ENCODE results near the gene EFHC1.
A peak's percentile ranks its signal among the peaks of the same experiment; 100 is the strongest.

EFHC1 gene

DNA sequence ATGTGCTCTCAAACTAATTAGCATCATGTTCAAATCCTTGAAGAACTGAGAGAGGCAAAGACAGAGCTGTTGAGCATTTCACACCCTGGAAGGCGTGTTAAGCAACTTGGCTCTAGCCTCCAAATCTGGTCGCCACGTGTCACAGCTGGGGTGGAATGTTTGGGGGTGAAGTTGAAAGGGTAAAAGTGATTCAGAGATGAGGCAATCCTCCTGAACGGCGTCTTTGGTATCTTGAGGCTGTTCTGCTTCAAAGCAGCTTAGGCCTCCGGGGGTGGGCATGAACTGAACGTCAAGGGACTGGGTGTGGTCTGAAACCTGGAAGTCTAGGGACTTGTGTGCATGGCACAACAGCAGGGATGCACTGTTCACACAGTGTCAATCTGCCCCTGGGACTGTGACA, 94.4 kb downstream of the EFHC1 start:
- DNase-seq = no peak
- Histone ChIP-seq H3K36me3 (replicated peaks; ENCODE audit: insufficient read depth, low read length) (peaks cover 50% of the 10 kb centered on the region), H3K27me3 (replicated peaks; ENCODE audit: insufficient read depth, low read length) (no peaks in the 10 kb centered on the region), H3K9ac (ENCODE audit: low read length) (no peak overlapping the region), H3K4me3 (ENCODE audit: low read length) (no peak overlapping the region), H3K9me3 (replicated peaks; ENCODE audit: insufficient read depth, low read length) (no peaks in the 10 kb centered on the region), H3F3A (ENCODE audit: insufficient read depth, low read length) (peaks cover 11% of the 10 kb centered on the region; the same call in 1 of the 2 replicates), H3K79me2 (ENCODE audit: low read length) (peaks cover 97% of the 10 kb centered on the region), H3K27ac (ENCODE audit: low read length) (no peak overlapping the region), H4K20me1 (ENCODE audit: insufficient read depth, low read length) (no peaks in the 10 kb centered on the region), H3K4me2 (ENCODE audit: low read depth, low read length) (no peak overlapping the region), H3K9me2 (replicated peaks; ENCODE audit: insufficient read depth, low read length) (no peaks in the 10 kb centered on the region), H3K4me1 (ENCODE audit: low read length) (peaks cover 17% of the 10 kb centered on the region), H2AFZ (ENCODE audit: low read length) (no peak overlapping the region)
- TF ChIP-seq, protein P1, sequence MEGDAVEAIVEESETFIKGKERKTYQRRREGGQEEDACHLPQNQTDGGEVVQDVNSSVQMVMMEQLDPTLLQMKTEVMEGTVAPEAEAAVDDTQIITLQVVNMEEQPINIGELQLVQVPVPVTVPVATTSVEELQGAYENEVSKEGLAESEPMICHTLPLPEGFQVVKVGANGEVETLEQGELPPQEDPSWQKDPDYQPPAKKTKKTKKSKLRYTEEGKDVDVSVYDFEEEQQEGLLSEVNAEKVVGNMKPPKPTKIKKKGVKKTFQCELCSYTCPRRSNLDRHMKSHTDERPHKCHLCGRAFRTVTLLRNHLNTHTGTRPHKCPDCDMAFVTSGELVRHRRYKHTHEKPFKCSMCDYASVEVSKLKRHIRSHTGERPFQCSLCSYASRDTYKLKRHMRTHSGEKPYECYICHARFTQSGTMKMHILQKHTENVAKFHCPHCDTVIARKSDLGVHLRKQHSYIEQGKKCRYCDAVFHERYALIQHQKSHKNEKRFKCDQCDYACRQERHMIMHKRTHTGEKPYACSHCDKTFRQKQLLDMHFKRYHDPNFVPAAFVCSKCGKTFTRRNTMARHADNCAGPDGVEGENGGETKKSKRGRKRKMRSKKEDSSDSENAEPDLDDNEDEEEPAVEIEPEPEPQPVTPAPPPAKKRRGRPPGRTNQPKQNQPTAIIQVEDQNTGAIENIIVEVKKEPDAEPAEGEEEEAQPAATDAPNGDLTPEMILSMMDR (IDR thresholded peaks at IDR 0.05; ENCODE audit: low read length) = no peak
- TF ChIP-seq EZH2 (optimal IDR thresholded peaks at IDR 0.05; ENCODE audit: low read depth, low read length) (no peak), EZH2phosphoT487 (IDR thresholded peaks at IDR 0.05; ENCODE audit: low read length) (no peak)

GRCh38 chr6:52515219-52515960, 95.2 kb downstream of the EFHC1 start:
- Histone ChIP-seq H3K36me3 (replicated peaks; ENCODE audit: insufficient read depth, low read length) (peaks cover 47% of the 10 kb centered on the region), H3K27ac (ENCODE audit: low read length) (no peak overlapping the region), H4K20me1 (ENCODE audit: insufficient read depth, low read length) (no peaks in the 10 kb centered on the region), H3K9ac (ENCODE audit: low read length) (no peak overlapping the region), H3K27me3 (replicated peaks; ENCODE audit: insufficient read depth, low read length) (no peaks in the 10 kb centered on the region), H2AFZ (ENCODE audit: low read length) (no peak overlapping the region), H3K79me2 (ENCODE audit: low read length) (peaks cover 97% of the 10 kb centered on the region), H3K9me3 (replicated peaks; ENCODE audit: insufficient read depth, low read length) (no peaks in the 10 kb centered on the region), H3K4me1 (ENCODE audit: low read length) (peaks cover 26% of the 10 kb centered on the region), H3K4me3 (ENCODE audit: low read length) (no peak overlapping the region), H3F3A (ENCODE audit: insufficient read depth, low read length) (peaks cover 11% of the 10 kb centered on the region; the same call in 1 of the 2 replicates), H3K9me2 (replicated peaks; ENCODE audit: insufficient read depth, low read length) (no peaks in the 10 kb centered on the region), H3K4me2 (ENCODE audit: low read depth, low read length) (no peak overlapping the region)
- no peak for DNase-seq
- TF ChIP-seq, protein P1 (IDR thresholded peaks at IDR 0.05; ENCODE audit: low read length) = no peak
- TF ChIP-seq EZH2 (optimal IDR thresholded peaks at IDR 0.05; ENCODE audit: low read depth, low read length) (no peak), EZH2phosphoT487 (IDR thresholded peaks at IDR 0.05; ENCODE audit: low read length) (no peak)

- peaks cover 26% of the 10 kb centered on the region for H3K4me1 ChIP-seq (ENCODE audit: low read length)
Measured at GRCh38 chr6:52516269-52516668, 96.1 kb downstream of the EFHC1 start.

More at GRCh38 chr6:52516269-52516668, 96.1 kb downstream of the EFHC1 start:
- peaks cover 100% of the 10 kb centered on the region for H3K79me2 ChIP-seq (ENCODE audit: low read length)
- H3F3A ChIP-seq (ENCODE audit: insufficient read depth, low read length) = peaks cover 11% of the 10 kb centered on the region; the same call in 1 of the 2 replicates
- peak overlapping the region; percentile 12; the same call in 1 of the 2 replicates for H3K27ac ChIP-seq (ENCODE audit: low read length)
- no peak overlapping the region for H2AFZ ChIP-seq (ENCODE audit: low read length)
- H3K4me2 ChIP-seq (ENCODE audit: low read depth, low read length) = no peak overlapping the region
- H3K9me3 ChIP-seq (replicated peaks; ENCODE audit: insufficient read depth, low read length) = no peaks in the 10 kb centered on the region
- TF ChIP-seq EZH2phosphoT487 (IDR thresholded peaks at IDR 0.05; ENCODE audit: low read length) (no peak), EZH2 (optimal IDR thresholded peaks at IDR 0.05; ENCODE audit: low read depth, low read length) (no peak)
- TF ChIP-seq, protein P1 (IDR thresholded peaks at IDR 0.05; ENCODE audit: low read length) = no peak
- no peaks in the 10 kb centered on the region for H3K27me3 ChIP-seq (replicated peaks; ENCODE audit: insufficient read depth, low read length)
- H4K20me1 ChIP-seq (ENCODE audit: insufficient read depth, low read length) = no peaks in the 10 kb centered on the region
- no peaks in the 10 kb centered on the region for H3K9me2 ChIP-seq (replicated peaks; ENCODE audit: insufficient read depth, low read length)
- no peak overlapping the region for H3K9ac ChIP-seq (ENCODE audit: low read length)
- DNase-seq = no peak
- H3K4me3 ChIP-seq (ENCODE audit: low read length) = no peak overlapping the region
- peaks cover 45% of the 10 kb centered on the region for H3K36me3 ChIP-seq (replicated peaks; ENCODE audit: insufficient read depth, low read length)
